Spinal cord (tissue), 10 donors: ENCODE results near the gene SSBP2. TPM values are rescaled to one million over a fixed set of nuclear protein-coding genes. Genes with fewer than 3 reads are reported as not detected.
"Not testable (repeated sequence)": the region's sequence is repeated elsewhere in the genome, so short reads cannot be mapped to it uniquely, and the experiment has no call there.

Experiments used
- DNase-seq, 6 donors: peaks; one replicate each; pipeline versions ENCODE4 v3.0.0 to v3.0.0-alpha.2; 2013 to 2015; ENCODE audit warnings: low spot score in 6 of 6, low read depth in 4 of 6
- H3K27ac ChIP-seq: one replicate; pipeline ENCODE4 v1.5.1; 2013; ENCODE audit warnings: low read depth, low read length, control low read depth
- H3K27me3 ChIP-seq: one replicate; pipeline ENCODE4 v1.6.1; 2013; ENCODE audit warnings: low read length; ENCODE audit not compliant: control insufficient read depth, insufficient read depth
- H3K36me3 ChIP-seq: one replicate; pipeline ENCODE4 v1.6.1; 2013; ENCODE audit warnings: low read length; ENCODE audit not compliant: control insufficient read depth, insufficient read depth
- H3K4me1 ChIP-seq: one replicate; pipeline ENCODE4 v1.6.1; 2013; ENCODE audit warnings: low read length; ENCODE audit not compliant: control insufficient read depth, insufficient read depth
- H3K4me3 ChIP-seq: one replicate; pipeline ENCODE4 v1.5.1; 2013; ENCODE audit warnings: low read depth, low read length, control low read depth
- H3K9me3 ChIP-seq: one replicate; pipeline ENCODE4 v1.6.1; 2013; ENCODE audit warnings: low read length; ENCODE audit not compliant: control insufficient read depth, insufficient read depth
- WGBS: methylation state at CpG from one replicate; pipeline ENCODE4 v1.1.5; 2013; ENCODE audit warnings: missing lambda C conversion rate; ENCODE audit not compliant: insufficient coverage; 5-methylcytosine and 5-hydroxymethylcytosine counted together
- polyA plus RNA-seq, 2 donors: library from polyadenylated mRNA; unstranded; fragments of 120-200 nt; gene quantifications; one replicate each; pipeline ENCODE4 v1.2.1, GENCODE V29; 2013; ENCODE audit not compliant: insufficient read length in 2 of 2
- total RNA-seq, 2 donors: library from RNA; depleted of rRNA in 1 of 2; stranded (reverse); fragments of 120-200 nt in 1 of 2; fragments of >200 nt in 1 of 2; gene quantifications; one replicate each; pipeline versions ENCODE4 v1.2.3 to v1.2.4, GENCODE V29; 2013 to 2014
- donor health status: healthy.

Gene SSBP2
- total and polyA plus RNA-seq, 4 donors: 77.7 to 92.0 (median 88.4) TPM

DNA sequence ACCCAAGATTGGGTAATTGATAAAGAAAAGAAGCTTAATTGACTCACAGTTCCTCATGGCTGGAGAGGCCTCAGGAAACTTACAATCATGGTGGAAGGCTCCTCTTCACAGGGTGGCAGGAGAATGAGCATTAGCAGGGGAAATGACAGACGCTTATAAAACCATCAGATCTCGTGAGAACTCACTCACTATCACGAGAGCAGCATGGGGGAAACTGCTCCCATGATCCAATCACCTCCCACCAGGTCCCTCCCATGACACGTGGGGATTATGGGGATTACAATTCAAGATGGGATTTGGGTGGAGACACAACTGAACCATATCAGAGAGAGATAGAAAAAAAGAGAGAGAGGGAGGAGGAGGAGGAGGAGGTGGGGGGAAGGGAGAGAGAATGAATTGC is 343.1 kb downstream of the SSBP2 start:
- DNase-seq, H3K27me3 ChIP-seq, H3K27ac ChIP-seq, H3K9me3 ChIP-seq, H3K4me3 ChIP-seq, H3K36me3 ChIP-seq, H3K4me1 ChIP-seq: not testable (repeated sequence)
- no CpG with 5 or more reads among the region's 4 CpGs for WGBS

DNA sequence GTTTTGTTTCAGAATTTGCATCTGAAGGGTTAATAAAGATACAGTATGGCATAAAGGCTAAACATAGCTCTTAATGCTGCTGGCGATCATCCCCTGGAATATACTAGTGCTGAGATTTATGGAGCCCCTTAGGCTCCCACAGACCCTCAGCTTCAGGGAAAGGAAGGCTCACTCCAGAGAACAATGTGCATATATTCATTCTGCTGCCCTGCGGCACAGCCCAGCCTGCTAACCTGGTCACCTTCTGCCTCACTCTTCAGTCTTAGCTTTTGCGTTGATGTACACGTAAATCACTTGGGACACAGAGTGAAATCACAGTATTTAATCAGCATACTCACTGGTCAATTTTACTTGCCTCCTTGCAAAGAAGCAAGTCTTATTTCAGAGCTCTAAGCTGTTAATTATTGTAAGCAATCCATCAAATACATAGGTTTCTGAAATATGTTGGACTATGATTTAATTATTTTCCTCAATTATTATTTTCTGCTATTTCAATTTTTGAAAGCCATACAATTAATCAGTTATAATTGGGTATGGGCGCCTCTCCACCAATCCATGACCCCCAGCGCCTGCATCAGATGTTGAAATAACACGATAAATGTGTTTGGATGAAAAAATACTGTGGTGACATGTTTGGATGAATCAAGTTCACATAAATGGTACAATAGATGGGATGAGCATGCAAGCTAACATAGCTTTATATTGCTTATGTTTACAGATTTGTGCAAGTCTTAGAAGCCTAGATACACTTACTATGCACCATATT is 345.6 kb downstream of the SSBP2 start:
- Histone ChIP-seq H3K4me3 (no peak overlapping the region), H3K4me1 (no peaks in the 10 kb centered on the region), H3K27ac (no peak overlapping the region), H3K9me3 (no peaks in the 10 kb centered on the region), H3K36me3 (no peaks in the 10 kb centered on the region), H3K27me3 (no peaks in the 10 kb centered on the region)
- 43% methylated on average over 1 of the region's 7 CpGs for WGBS
- no peak for DNase-seq

DNA sequence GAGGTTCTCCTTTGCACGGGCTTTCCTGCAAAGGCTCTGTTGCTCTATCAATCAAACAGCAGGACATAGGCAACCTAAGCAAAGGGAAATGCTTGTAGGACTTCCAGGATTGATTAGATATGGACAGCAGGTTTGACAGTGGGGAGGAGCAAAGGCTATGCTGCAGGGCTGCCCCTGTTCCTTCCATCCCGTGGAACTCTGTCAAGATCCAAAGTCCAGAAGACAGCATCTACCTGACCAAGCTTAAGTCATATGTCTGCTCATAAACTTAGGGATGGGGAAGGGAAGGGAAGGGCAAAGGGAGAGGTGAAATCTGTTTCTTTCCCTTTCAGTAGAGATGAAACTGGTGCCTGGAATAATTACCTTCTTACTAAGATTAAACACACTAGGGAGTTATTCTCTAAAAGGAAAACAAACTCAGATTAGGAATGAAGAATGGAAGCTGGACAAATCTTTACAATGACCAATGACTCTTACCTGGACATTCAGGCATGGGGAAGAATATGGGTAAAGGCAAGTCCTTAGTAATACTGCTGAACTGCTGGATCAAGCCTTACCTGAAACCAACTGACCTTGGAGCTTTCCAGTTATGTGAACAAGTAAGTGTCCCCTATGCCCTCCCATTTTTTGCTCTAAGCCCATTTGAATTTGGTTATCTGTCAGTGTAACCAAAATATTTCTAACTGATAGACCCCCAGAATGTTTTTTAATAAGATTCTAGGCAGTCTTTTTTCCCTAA is 348.5 kb downstream of the SSBP2 start:
- 8% methylated on average over 1 of the region's 2 CpGs for WGBS
- no peaks in the 10 kb centered on the region for H3K4me1 ChIP-seq

GRCh38 chr5:81401266-81401665 is 349.6 kb downstream of the SSBP2 start:
- Histone ChIP-seq H3K27me3 (peaks cover 2% of the 10 kb centered on the region), H3K27ac (no peak overlapping the region), H3K4me3 (no peak overlapping the region), H3K36me3 (no peaks in the 10 kb centered on the region), H3K4me1 (no peaks in the 10 kb centered on the region), H3K9me3 (no peaks in the 10 kb centered on the region)
- DNase-seq: no peak
- 88% methylated on average over 5 of the region's 11 CpGs for WGBS

More for the DNA sequence above, 348.5 kb downstream of the SSBP2 start:
- H3K4me3 ChIP-seq: no peak overlapping the region
- H3K27me3 ChIP-seq: no peaks in the 10 kb centered on the region
- no peaks in the 10 kb centered on the region for H3K9me3 ChIP-seq
- no peak overlapping the region for H3K27ac ChIP-seq
- no peaks in the 10 kb centered on the region for H3K36me3 ChIP-seq
- DNase-seq: no peak

GRCh38 chr5:81400375-81400774 is 350.5 kb downstream of the SSBP2 start:
- DNase-seq: no peak
- Histone ChIP-seq H3K36me3 (no peaks in the 10 kb centered on the region), H3K9me3 (no peaks in the 10 kb centered on the region), H3K4me3 (no peak overlapping the region), H3K4me1 (no peaks in the 10 kb centered on the region), H3K27ac (no peak overlapping the region), H3K27me3 (peaks cover 2% of the 10 kb centered on the region)
- no CpG with 5 or more reads among the region's 2 CpGs for WGBS

DNA sequence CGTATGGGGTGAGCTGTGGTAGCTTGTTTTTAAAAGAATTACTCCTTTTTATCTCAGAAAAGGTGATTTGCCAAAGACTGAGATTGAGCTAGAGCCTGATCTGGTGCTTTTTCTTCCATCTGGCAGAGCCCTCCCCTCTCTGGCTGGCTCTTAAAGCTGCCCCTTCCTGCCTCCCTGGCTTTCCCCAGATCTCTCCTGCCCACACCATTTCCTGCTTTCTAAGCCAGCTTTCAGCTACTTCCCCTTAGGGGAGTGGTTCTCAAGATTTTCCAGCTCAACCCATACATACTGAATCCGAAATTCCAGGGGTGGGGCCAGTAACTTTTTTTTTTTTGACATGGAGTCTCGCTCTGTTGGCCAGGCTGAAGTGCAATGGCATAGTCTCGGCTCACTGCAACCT is 352.2 kb downstream of the SSBP2 start:
- WGBS: 90% methylated on average over 3 of the region's 4 CpGs
- no peaks in the 10 kb centered on the region for H3K9me3 ChIP-seq
- H3K27me3 ChIP-seq: peaks cover 2% of the 10 kb centered on the region
- no peak overlapping the region for H3K27ac ChIP-seq
- H3K4me1 ChIP-seq: no peaks in the 10 kb centered on the region
- no peak overlapping the region for H3K4me3 ChIP-seq
- no peak for DNase-seq
- no peaks in the 10 kb centered on the region for H3K36me3 ChIP-seq

DNA sequence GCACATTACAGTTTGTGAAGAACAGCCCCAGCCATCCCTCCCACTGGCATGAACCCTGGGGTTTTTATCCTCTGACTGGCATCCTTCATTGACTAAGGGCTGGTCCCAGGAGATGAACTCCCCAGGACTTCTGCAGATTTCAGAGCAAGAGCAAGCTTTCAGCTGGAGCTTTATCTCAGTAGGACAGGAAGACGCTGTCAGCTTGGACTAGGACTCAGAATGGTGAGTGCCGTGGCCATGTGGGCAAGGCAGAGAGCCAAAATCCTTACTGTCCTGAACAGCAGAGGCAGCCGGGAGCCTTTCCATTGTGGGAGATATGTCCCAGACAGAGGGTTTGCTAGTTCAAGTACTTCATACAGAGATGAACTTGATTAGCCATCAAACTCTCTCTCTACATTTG is 353.7 kb downstream of the SSBP2 start:
- Histone ChIP-seq H3K27ac (no peak overlapping the region), H3K9me3 (no peaks in the 10 kb centered on the region), H3K27me3 (peaks cover 2% of the 10 kb centered on the region), H3K36me3 (no peaks in the 10 kb centered on the region), H3K4me3 (no peak overlapping the region), H3K4me1 (peaks cover 6% of the 10 kb centered on the region)
- 10% methylated on average over 2 of the region's 3 CpGs for WGBS
- DNase-seq: peak in 1 of 6 donors; percentile 44

DNA sequence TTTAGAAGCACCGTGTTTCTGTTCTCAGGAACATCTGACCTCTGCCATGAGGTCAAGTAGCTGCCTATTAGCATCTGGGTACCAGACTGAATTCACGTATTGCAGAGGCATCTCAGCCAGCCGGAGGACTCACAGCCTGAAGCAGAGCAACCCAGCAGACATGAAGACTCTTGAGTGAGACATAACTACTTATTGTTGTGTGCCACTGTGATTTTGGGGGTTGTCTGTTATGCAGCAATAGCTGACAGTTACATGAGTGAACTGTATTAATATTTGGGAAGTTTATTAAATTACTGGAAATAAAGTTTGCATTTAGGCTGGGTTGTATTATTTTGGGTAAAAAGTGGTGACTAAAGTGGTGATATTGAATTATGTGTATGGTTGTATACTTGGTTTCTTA is 355.6 kb downstream of the SSBP2 start:
- Histone ChIP-seq H3K4me3 (no peak overlapping the region), H3K9me3 (no peaks in the 10 kb centered on the region), H3K27me3 (peaks cover 2% of the 10 kb centered on the region), H3K36me3 (no peaks in the 10 kb centered on the region), H3K27ac (no peak overlapping the region), H3K4me1 (peaks cover 6% of the 10 kb centered on the region)
- no peak for DNase-seq
- 50% methylated on average over 3 of the region's 3 CpGs for WGBS

- 2% methylated on average over 69 of the region's 77 CpGs for WGBS
- Histone ChIP-seq H3K9me3 (no peaks in the 10 kb centered on the region), H3K27ac (no peak within 1 kb of the TSS), H3K4me3 (peak within 1 kb of the TSS; percentile 26), H3K4me1 (peaks cover 6% of the 10 kb centered on the region), H3K36me3 (no peaks in the 10 kb centered on the region), H3K27me3 (peaks cover 2% of the 10 kb centered on the region)
- peak in 5 of 6 donors; percentile 15 to 71 (median 19) for DNase-seq
These were observed 356.8 kb downstream of the SSBP2 start, which contains the start of gene ACOT12 for GRCh38 chr5:81393783-81394718. Gene ACOT12 (minus strand): TSS chr5:81394134. CDS start chr5:81394114, 20 bp downstream.
